K562 (cell line): Measurements from ENCODE around the gene RPS6KA2. TPM values are rescaled to one million over a fixed set of nuclear protein-coding genes. Genes with fewer than 3 reads are reported as not detected.

Experiments used
- ATAC-seq: fragments of 200-7000 bp; cut with Tn5 transposase; 3 replicates; pipeline ENCODE4 v1.9.1; 2020; ENCODE audit warnings: moderate library complexity
- BruUV-seq: library from RNA; stranded (reverse); fragments of 400-500 nt; replicated peaks from 2 replicates; lab custom pipeline; 2021; lab: Mats Ljungman, UMichigan
- CTCF ChIA-PET: fragments of 300-600 bp; formaldehyde crosslinking; extraction: SDS; loops from one replicate; lab custom pipeline; 2021; ENCODE audit warnings: low intra/inter-chr PET ratio; lab: Yijun Ruan, JAX
- POLR2A ChIA-PET: fragments of 300-600, 350-650 bp; sonication (Branson Sonifier 250); formaldehyde crosslinking; extraction: SDS; loops from one replicate; lab custom pipeline; 2021; ENCODE audit warnings: antibody characterized with exemption, inconsistent platforms; lab: Yijun Ruan, JAX
- DNase-seq, 4 experiments: peaks; one replicate each; pipeline versions ENCODE4 v3.0.0 to v3.0.0-alpha.2; 2011 to 2018; ENCODE audit warnings: low spot score in 3 of 4, mixed read lengths in 3 of 4; ENCODE audit errors: extremely low read depth in 1 of 4
- FAIRE-seq: peaks from 2 replicates; lab custom pipeline; 2011; peaks lifted over from hg19 to GRCh38; lab: Jason Lieb, UNC
- H2AFZ ChIP-seq: 2 replicates; pipeline ENCODE4 v1.6.0; 2011; ENCODE audit warnings: low read depth, low read length, control low read depth, inconsistent platforms
- H3K27ac ChIP-seq: fragments of 200-600 bp; 3 replicates; pipeline ENCODE4 v1.8.0; 2011; ENCODE audit warnings: low read depth, mild to moderate bottlenecking, control low read depth, inconsistent platforms, low read length, moderate library complexity, mixed read lengths; ENCODE audit errors: extremely low read depth
- H3K27me3 ChIP-seq, 2 experiments: fragments of 300-600 bp in 1 of 2; 2 replicates in 1 of 2; 3 replicates in 1 of 2; pipeline versions ENCODE4 v1.6.0 to v1.8.0; 2011; ENCODE audit warnings: inconsistent platforms in 2 of 2, low read length in 2 of 2, mild to moderate bottlenecking in 1 of 2, mixed read lengths in 1 of 2, moderate library complexity in 1 of 2; ENCODE audit not compliant: control insufficient read depth in 2 of 2, insufficient read depth in 2 of 2
- H3K36me3 ChIP-seq: fragments of 300-600 bp; 3 replicates; pipeline ENCODE4 v1.8.0; 2011; ENCODE audit warnings: mild to moderate bottlenecking, low read length, inconsistent platforms; ENCODE audit not compliant: control insufficient read depth, insufficient read depth
- H3K4me1 ChIP-seq, 2 experiments: fragments of 200-600 bp in 1 of 2; replicated peaks in 1 of 2; 2 replicates in 1 of 2; 3 replicates in 1 of 2; pipeline versions ENCODE4 v1.5.1 to v1.8.0; 2011; ENCODE audit warnings: inconsistent platforms in 2 of 2, low read length in 2 of 2, mild to moderate bottlenecking in 1 of 2, mixed read lengths in 1 of 2, moderate library complexity in 1 of 2; ENCODE audit not compliant: control insufficient read depth in 2 of 2, insufficient read depth in 2 of 2
- H3K4me2 ChIP-seq: 2 replicates; pipeline ENCODE4 v1.6.1; 2011; ENCODE audit warnings: low read length, control low read depth, inconsistent platforms, mixed read lengths; ENCODE audit not compliant: insufficient read depth
- H3K4me3 ChIP-seq: fragments of 200-600 bp; sonication (generic), shearing (Covaris generic); 2 replicates; pipeline ENCODE4 v1.5.1; 2016; ENCODE audit warnings: control low read depth, inconsistent platforms
- H3K79me2 ChIP-seq: fragments of 200-600 bp; 3 replicates; pipeline ENCODE4 v1.8.0; 2011; ENCODE audit warnings: low read length, inconsistent platforms; ENCODE audit not compliant: control insufficient read depth, insufficient read depth
- H3K9ac ChIP-seq, 2 experiments: 2 replicates each; pipeline versions ENCODE4 v1.6.0 to v1.6.1; 2011; ENCODE audit warnings: low read depth in 2 of 2, low read length in 2 of 2, control low read depth in 1 of 2, inconsistent platforms in 1 of 2, mild to moderate bottlenecking in 1 of 2, mixed read lengths in 1 of 2; ENCODE audit not compliant: insufficient read depth in 1 of 2
- H3K9me1 ChIP-seq: one replicate; pipeline ENCODE4 v1.6.0; 2011; ENCODE audit warnings: inconsistent platforms, mild to moderate bottlenecking, low read length, moderate library complexity; ENCODE audit not compliant: control insufficient read depth, insufficient read depth
- H3K9me3 ChIP-seq: replicated peaks from 2 replicates; pipeline ENCODE4 v1.5.1; 2011; ENCODE audit warnings: low read depth, low read length, inconsistent platforms; ENCODE audit not compliant: control insufficient read depth, insufficient read depth
- H4K20me1 ChIP-seq: replicated peaks from 2 replicates; pipeline ENCODE4 v1.6.1; 2011; ENCODE audit warnings: low read length, inconsistent platforms, mixed read lengths; ENCODE audit not compliant: control insufficient read depth, insufficient read depth
- ATF7 ChIP-seq: fragments of 450-650 bp; IDR thresholded peaks from 2 replicates; pipeline ENCODE4 v1.7.1; 2014; ENCODE audit warnings: mild to moderate bottlenecking, moderate library complexity
- BDP1 ChIP-seq: IDR thresholded peaks from 3 replicates; pipeline ENCODE4 v1.6.1; 2011; ENCODE audit not compliant: insufficient read length, insufficient read depth
- CBFB ChIP-seq: sonication (generic); formaldehyde crosslinking; IDR thresholded peaks from 2 replicates; pipeline ENCODE4 v1.4.0; 2020; ENCODE audit warnings: mild to moderate bottlenecking, missing genetic modification reagents
- CTCFL ChIP-seq: IDR thresholded peaks from 2 replicates; pipeline ENCODE4 v1.6.1; 2011; ENCODE audit warnings: borderline replicate concordance, low read depth, mild to moderate bottlenecking, moderate library complexity, low read length; ENCODE audit not compliant: insufficient read depth, poor library complexity, severe bottlenecking
- ELF1 ChIP-seq: fragments of 200-800 bp; sonication (Bioruptor generic); IDR thresholded peaks from 2 replicates; pipeline ENCODE4 v1.6.1; 2016; ENCODE audit warnings: missing genetic modification characterization, missing compliant biosample characterization
- FOXA1 ChIP-seq: fragments of 450-650 bp; IDR thresholded peaks from 2 replicates; pipeline ENCODE4 v1.6.1; 2016; ENCODE audit warnings: mild to moderate bottlenecking, borderline replicate concordance
- NBN ChIP-seq: fragments of 450-650 bp; IDR thresholded peaks from 2 replicates; pipeline ENCODE4 v1.6.1; 2016; ENCODE audit warnings: low read depth, mild to moderate bottlenecking
- PRMT5 ChIP-seq: sonication (generic); formaldehyde crosslinking; IDR thresholded peaks from 2 replicates; pipeline ENCODE4 v1.5.0; 2020; ENCODE audit warnings: missing genetic modification reagents
- SP2 ChIP-seq: IDR thresholded peaks from 2 replicates; pipeline ENCODE4 v1.6.1; 2011; ENCODE audit warnings: mild to moderate bottlenecking, low read depth, low read length, moderate library complexity; ENCODE audit not compliant: poor library complexity, severe bottlenecking; ENCODE audit errors: extremely low read depth
- STAT5B ChIP-seq: fragments of 250-450 bp; sonication (Bioruptor Pico); IDR thresholded peaks from 2 replicates; pipeline ENCODE4 v1.8.0; 2021; ENCODE audit warnings: mild to moderate bottlenecking, inconsistent platforms
- YBX1 ChIP-seq: fragments of 450-650 bp; IDR thresholded peaks from 2 replicates; pipeline ENCODE4 v1.7.1; 2016; ENCODE audit warnings: mild to moderate bottlenecking
- ZNF274 ChIP-seq: IDR thresholded peaks from 2 replicates; pipeline ENCODE4 v1.6.1; 2011; ENCODE audit warnings: low read depth, mild to moderate bottlenecking, low read length, moderate library complexity, borderline replicate concordance
- ZNF384 ChIP-seq: IDR thresholded peaks from 2 replicates; pipeline ENCODE4 v1.6.1; 2012; ENCODE audit warnings: low read depth, low read length, improper control_type of control experiment
- ZNF764 ChIP-seq: fragments of 250-450 bp; sonication (Bioruptor Pico); IDR thresholded peaks from 2 replicates; pipeline ENCODE4 v1.4.0; 2020; ENCODE audit warnings: low read depth, mild to moderate bottlenecking, moderate library complexity
- ZNF785 ChIP-seq: fragments of 250-450 bp; sonication (Bioruptor Pico); IDR thresholded peaks from 2 replicates; pipeline ENCODE4 v1.4.0; 2020; ENCODE audit warnings: mild to moderate bottlenecking
- WGBS: fragments of 100-300 bp; shearing (Covaris generic); methylation state at CpG from one replicate; pipeline ENCODE4 v1.1.6; 2016; ENCODE audit warnings: low coverage, mixed read lengths; ENCODE audit not compliant: insufficient coverage; ENCODE audit errors: missing lambda C conversion rate; 5-methylcytosine and 5-hydroxymethylcytosine counted together
- in situ Hi-C: fragments of 300-500 bp; cut with MboI; formaldehyde crosslinking; loops from 4 replicates; pipeline ENCODE4 v1.15.0; 2018; ENCODE audit warnings: inconsistent platforms, mixed read lengths
- intact Hi-C: fragments of 100-400 bp; cut with micrococcal nuclease; formaldehyde crosslinking; loops from 2 replicates; pipeline ENCODE4 v1.14.2; 2022
- polyA plus RNA-seq, 8 experiments: library from polyadenylated mRNA; depleted of rRNA in 4 of 8; stranded (reverse) in 5 of 8; unstranded in 3 of 8; fragments of >200 nt; fragmentation: Nextera tagmentation in 2 of 8; fragmentation: Illumina TruSeq in 1 of 8; extraction: Ambion mirVana in 2 of 8; extraction: Trizol in 1 of 8; gene quantifications; 2 replicates each; pipeline versions ENCODE4 v1.2.1 to v1.2.3, GENCODE V29; 2011 to 2014; ENCODE audit warnings: inconsistent platforms in 1 of 8, missing spikeins in 1 of 8
- total RNA-seq, 7 experiments: library from RNA; depleted of rRNA in 6 of 7; stranded (reverse); fragments of >200 nt in 6 of 7; fragmentation: Illumina TruSeq in 2 of 7; extraction: Trizol in 2 of 7; gene quantifications; 2 replicates each; pipeline versions ENCODE4 v1.2.1 to v1.2.3, GENCODE V29; 2011 to 2021; ENCODE audit warnings: low replicate concordance in 1 of 7
- TF ChIP-seq, protein P1 (sequence below): fragments of 250-450 bp; sonication (Bioruptor Pico); IDR thresholded peaks from 2 replicates; pipeline ENCODE4 v1.5.0; 2021; ENCODE audit warnings: mild to moderate bottlenecking, moderate library complexity

Gene RPS6KA2
- total and polyA plus RNA-seq, 9 of the 15 experiments (the other 6 are each of a cell fraction or from before 2014, with no cell fraction given), result 0.29 to 1.00 (median 0.53) TPM

DNA sequence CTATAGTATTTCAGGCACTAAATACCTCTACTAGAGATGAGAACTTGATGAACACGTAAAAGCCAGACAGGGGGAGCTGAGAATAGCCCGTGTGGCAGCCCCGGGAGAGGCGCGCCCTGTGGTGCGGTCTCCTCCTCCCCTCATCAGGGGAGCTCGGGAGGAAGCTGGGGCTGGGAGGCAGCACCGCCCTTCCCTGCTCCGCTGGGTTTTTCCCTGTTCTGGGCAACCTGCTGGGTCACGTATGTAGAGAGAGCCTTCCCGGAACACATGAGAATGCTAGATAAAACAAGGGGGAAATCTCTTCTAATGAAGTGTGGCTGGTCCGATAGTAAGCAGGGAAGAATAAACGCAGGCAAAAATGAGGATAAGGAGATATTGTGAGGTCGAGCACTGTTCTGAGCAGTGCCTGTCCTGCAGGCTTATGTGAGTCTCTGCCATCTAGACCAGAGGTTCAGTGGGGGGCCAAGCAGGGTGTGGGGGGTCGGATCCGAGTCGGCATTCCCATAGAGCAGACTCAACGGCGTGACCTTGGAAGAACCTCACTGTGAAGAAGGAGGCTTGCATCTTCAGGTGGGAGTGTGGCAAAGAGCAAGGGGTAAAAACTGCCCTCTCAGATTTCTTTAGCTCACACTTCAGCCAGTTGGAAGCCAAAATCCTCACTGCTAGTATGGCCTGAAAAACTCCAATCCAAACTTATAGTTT is 13.4 kb upstream of the RPS6KA2 start:
- no TSS peak for BruUV-seq
- under 1% methylated on average over 19 of the region's 19 CpGs for WGBS
- Histone ChIP-seq H3K79me2 (no peaks in the 10 kb centered on the region), H3K27ac (no peak overlapping the region), H3K9ac (no peak overlapping the region), H3K9me3 (no peaks in the 10 kb centered on the region), H3K4me2 (no peak overlapping the region), H3K4me3 (no peak overlapping the region), H3K4me1 (no peaks in the 10 kb centered on the region), H3K9me1 (no peaks in the 10 kb centered on the region), H3K36me3 (no peaks in the 10 kb centered on the region), H4K20me1 (no peaks in the 10 kb centered on the region; the same call in 1 of the 2 replicates), H3K27me3 (peaks cover 28 to 45% of the 10 kb centered on the region in 2 experiments), H2AFZ (no peak overlapping the region)
- in situ Hi-C loops (no loop called here), intact Hi-C loops (no loop called here)
- CTCF ChIA-PET, result no interaction called here
- TF ChIP-seq FOXA1 (no peak), NBN (no peak), ZNF384 (no peak), STAT5B (CRISPR knock-in tag) (no peak), CTCFL (no peak), BDP1 (no peak), PRMT5 (CRISPR knock-in tag) (no peak), ATF7 (no peak), ZNF764 (CRISPR knock-in tag) (no peak), SP2 (no peak), YBX1 (no peak), ZNF785 (CRISPR knock-in tag) (no peak), CBFB (no peak), ELF1 (tag) (no peak), ZNF274 (no peak)
- TF ChIP-seq, protein P1, sequence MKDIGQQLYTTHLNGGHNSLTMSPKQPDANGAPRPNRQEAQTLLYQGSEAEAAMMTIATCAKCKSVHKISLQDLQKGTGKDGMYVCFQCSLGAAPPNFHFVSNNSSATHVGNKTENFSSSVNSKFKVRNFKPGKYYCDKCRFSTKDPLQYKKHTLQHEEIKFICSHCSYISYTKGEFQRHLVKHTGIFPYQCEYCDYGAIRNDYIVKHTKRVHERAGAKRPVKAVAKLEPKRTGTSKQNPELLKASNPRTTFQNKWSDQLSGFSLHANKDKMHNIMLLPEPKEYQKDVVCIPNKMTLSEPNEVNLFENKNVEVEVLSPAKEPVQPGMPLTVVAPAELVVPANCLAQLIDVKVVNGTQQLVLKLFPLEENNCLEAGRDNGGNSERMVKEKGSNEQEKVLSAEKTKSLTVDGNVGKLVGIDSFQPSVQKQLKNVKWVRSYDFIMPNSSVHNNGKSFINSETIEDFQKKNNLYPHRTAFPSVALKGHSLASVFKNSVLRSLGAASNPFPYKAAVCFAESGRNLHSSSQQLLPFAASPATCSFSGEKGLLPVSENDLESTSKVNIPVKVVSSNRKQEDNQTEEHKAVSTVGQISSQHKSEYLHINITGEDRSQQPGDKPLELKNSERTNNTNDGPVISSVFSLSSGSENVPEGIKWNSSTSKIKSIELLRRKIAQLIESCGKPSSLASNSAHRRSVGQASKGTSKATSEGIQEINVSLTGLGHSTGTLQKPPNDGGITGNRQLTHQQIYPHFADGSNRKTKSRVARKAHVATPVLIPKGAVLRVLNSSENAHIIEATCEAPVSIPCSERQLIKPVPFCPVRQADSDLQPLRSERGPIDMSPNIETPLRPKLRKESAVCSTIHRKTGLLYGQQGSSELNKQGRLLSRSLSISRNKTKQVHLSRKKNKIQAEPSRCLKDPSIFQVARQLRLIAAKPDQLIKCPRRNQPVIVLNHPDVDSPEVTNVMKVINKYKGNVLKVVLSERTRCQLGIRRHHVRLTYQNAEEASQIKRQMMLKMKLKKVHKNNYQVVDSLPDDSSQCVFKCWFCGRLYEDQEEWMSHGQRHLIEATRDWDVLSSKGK, result no peak
- POLR2A ChIA-PET, result no interaction called here
- peak; percentile 51; the same call in 2 of the 3 replicates for ATAC-seq
- FAIRE-seq, result no peak
- no peak for DNase-seq
